Measurements from ENCODE around the gene TCIRG1. TPM values are rescaled to one million over a fixed set of nuclear protein-coding genes. Genes with fewer than 3 reads are reported as not detected.

Gene TCIRG1
- polyA plus RNA-seq, 1 experiment: 26.5 TPM

- Histone ChIP-seq H3K27ac (ENCODE audit: low read depth, low read length) (peak overlapping the region; percentile 81), H3K27me3 (ENCODE audit: control insufficient read depth, insufficient read depth, low read length) (no peaks in the 10 kb centered on the region), H3K4me3 (ENCODE audit: low read depth, low read length) (peak overlapping the region; percentile 70), H3K9me3 (ENCODE audit: control insufficient read depth, insufficient read depth, low read length) (no peaks in the 10 kb centered on the region; the same call in 1 of the 2 replicates)
- no peak for TF ChIP-seq CTCF (IDR thresholded peaks at IDR 0.05; ENCODE audit: low read depth, low read length)
- DNase-seq (ENCODE audit: low read depth, low spot score): no peak
- CTCF ChIA-PET: no interaction called here
- POLR2A ChIA-PET: interaction anchor here (0.6 to 1.2 kb wide), 4 partner anchors 10 to 38 kb away, joined by 3 read pairs; partner anchors contain the start of gene ALDH3B1
These were observed 2.2 kb downstream of the TCIRG1 start for GRCh38 chr11:68040957-68041591.

GRCh38 chr11:68041617-68042218, 2.9 kb downstream of the TCIRG1 start:
- H3K27ac ChIP-seq (ENCODE audit: low read depth, low read length): peak overlapping the region; percentile 31
- DNase-seq (ENCODE audit: low read depth, low spot score): no peak
- no peaks in the 10 kb centered on the region; the same call in 1 of the 2 replicates for H3K9me3 ChIP-seq (ENCODE audit: control insufficient read depth, insufficient read depth, low read length)
- ChIA-PET POLR2A (interaction anchor here (0.6 kb wide), 1 partner anchor 11 kb away, joined by 3 read pairs; no protein-coding TSS in a partner anchor), CTCF (interaction anchor here (0.5 kb wide), 1 partner anchor 95 kb away, joined by 3 read pairs; no protein-coding TSS in a partner anchor)
- H3K4me3 ChIP-seq (ENCODE audit: low read depth, low read length): no peak overlapping the region
- TF ChIP-seq CTCF (IDR thresholded peaks at IDR 0.05; ENCODE audit: low read depth, low read length): no peak
- no peaks in the 10 kb centered on the region for H3K27me3 ChIP-seq (ENCODE audit: control insufficient read depth, insufficient read depth, low read length)

GRCh38 chr11:68042219-68043028, 3.6 kb downstream of the TCIRG1 start:
- DNase-seq (ENCODE audit: low read depth, low spot score): no peak
- Histone ChIP-seq H3K27me3 (ENCODE audit: control insufficient read depth, insufficient read depth, low read length) (no peaks in the 10 kb centered on the region), H3K27ac (ENCODE audit: low read depth, low read length) (peak overlapping the region; percentile 47), H3K9me3 (ENCODE audit: control insufficient read depth, insufficient read depth, low read length) (no peaks in the 10 kb centered on the region; the same call in 1 of the 2 replicates), H3K4me3 (ENCODE audit: low read depth, low read length) (no peak overlapping the region)
- POLR2A ChIA-PET: no interaction called here
- CTCF ChIA-PET: interaction anchor here (0.5 kb wide), 1 partner anchor 94 kb away, joined by 3 read pairs; no protein-coding TSS in a partner anchor
- TF ChIP-seq CTCF (IDR thresholded peaks at IDR 0.05; ENCODE audit: low read depth, low read length): no peak

GRCh38 chr11:68043029-68043348, 4.2 kb downstream of the TCIRG1 start:
- ChIA-PET POLR2A (no interaction called here), CTCF (no interaction called here)
- no peak for DNase-seq (ENCODE audit: low read depth, low spot score)
- Histone ChIP-seq H3K4me3 (ENCODE audit: low read depth, low read length) (no peak overlapping the region), H3K27me3 (ENCODE audit: control insufficient read depth, insufficient read depth, low read length) (no peaks in the 10 kb centered on the region), H3K9me3 (ENCODE audit: control insufficient read depth, insufficient read depth, low read length) (no peaks in the 10 kb centered on the region; the same call in 1 of the 2 replicates), H3K27ac (ENCODE audit: low read depth, low read length) (peak overlapping the region; percentile 47)
- TF ChIP-seq CTCF (IDR thresholded peaks at IDR 0.05; ENCODE audit: low read depth, low read length): no peak

Measured in AG04450 (cell line).